NCI-H526 (cell line): ENCODE results near the gene C17orf67.
A peak's percentile ranks its signal among the peaks of the same experiment; 100 is the strongest.

Experiments
- DNase-seq, 2 experiments: peaks; one replicate each; lab custom pipeline; 2025; lab: John Stamatoyannopoulos, UW

Gene C17orf67

GRCh38 chr17:56808503-56808902, 25.2 kb downstream of the C17orf67 start:
- no peak for DNase-seq

GRCh38 chr17:56807723-56808122, 26.0 kb downstream of the C17orf67 start:
- DNase-seq, result no peak

- no peak for DNase-seq
Observed at GRCh38 chr17:56806949-56807348, 26.8 kb downstream of the C17orf67 start.

GRCh38 chr17:56804454-56804853, 29.3 kb downstream of the C17orf67 start:
- no peak for DNase-seq

- no peak for DNase-seq
Observed at GRCh38 chr17:56803071-56803470, 30.6 kb downstream of the C17orf67 start.

- no peak for DNase-seq
Observed at GRCh38 chr17:56801459-56802178, 32.1 kb downstream of the C17orf67 start.

- peak; percentile 9 to 17 for DNase-seq
Observed at GRCh38 chr17:56798916-56799315, 34.8 kb downstream of the C17orf67 start.

- DNase-seq, result no peak
Observed at GRCh38 chr17:56796536-56796935, 37.2 kb downstream of the C17orf67 start.

GRCh38 chr17:56795221-56795865, 38.4 kb downstream of the C17orf67 start:
- DNase-seq, result no peak

- DNase-seq, result no peak
Observed at GRCh38 chr17:56793957-56794356, 39.8 kb downstream of the C17orf67 start.

- no peak for DNase-seq
Observed at GRCh38 chr17:56793531-56793930, 40.2 kb downstream of the C17orf67 start.

- no peak for DNase-seq
Observed at GRCh38 chr17:56792267-56792666, 41.5 kb downstream of the C17orf67 start.

- no peak for DNase-seq
Observed at GRCh38 chr17:56786989-56787482, 46.7 kb downstream of the C17orf67 start.

- DNase-seq, result no peak
Observed at GRCh38 chr17:56785997-56786680, 47.6 kb downstream of the C17orf67 start.

- no peak for DNase-seq
Observed at GRCh38 chr17:56785405-56785804, 48.3 kb downstream of the C17orf67 start.

GRCh38 chr17:56782338-56782737, 51.4 kb downstream of the C17orf67 start:
- peak in 1 of 2 experiments; percentile 20 for DNase-seq

GRCh38 chr17:56781906-56782305, 51.8 kb downstream of the C17orf67 start:
- no peak for DNase-seq

GRCh38 chr17:56779898-56780777, 53.6 kb downstream of the C17orf67 start:
- peak; percentile 65 to 80 for DNase-seq

- DNase-seq, result no peak
Observed at GRCh38 chr17:56779322-56779721, 54.4 kb downstream of the C17orf67 start.

GRCh38 chr17:56778898-56779297, 54.8 kb downstream of the C17orf67 start:
- no peak for DNase-seq

- DNase-seq, result no peak
Observed at GRCh38 chr17:56777859-56778258, 55.9 kb downstream of the C17orf67 start.

GRCh38 chr17:56774650-56775049, 59.1 kb downstream of the C17orf67 start:
- no peak for DNase-seq
